ENCODE results near the gene RNF208.

The RNF208 gene

DNA sequence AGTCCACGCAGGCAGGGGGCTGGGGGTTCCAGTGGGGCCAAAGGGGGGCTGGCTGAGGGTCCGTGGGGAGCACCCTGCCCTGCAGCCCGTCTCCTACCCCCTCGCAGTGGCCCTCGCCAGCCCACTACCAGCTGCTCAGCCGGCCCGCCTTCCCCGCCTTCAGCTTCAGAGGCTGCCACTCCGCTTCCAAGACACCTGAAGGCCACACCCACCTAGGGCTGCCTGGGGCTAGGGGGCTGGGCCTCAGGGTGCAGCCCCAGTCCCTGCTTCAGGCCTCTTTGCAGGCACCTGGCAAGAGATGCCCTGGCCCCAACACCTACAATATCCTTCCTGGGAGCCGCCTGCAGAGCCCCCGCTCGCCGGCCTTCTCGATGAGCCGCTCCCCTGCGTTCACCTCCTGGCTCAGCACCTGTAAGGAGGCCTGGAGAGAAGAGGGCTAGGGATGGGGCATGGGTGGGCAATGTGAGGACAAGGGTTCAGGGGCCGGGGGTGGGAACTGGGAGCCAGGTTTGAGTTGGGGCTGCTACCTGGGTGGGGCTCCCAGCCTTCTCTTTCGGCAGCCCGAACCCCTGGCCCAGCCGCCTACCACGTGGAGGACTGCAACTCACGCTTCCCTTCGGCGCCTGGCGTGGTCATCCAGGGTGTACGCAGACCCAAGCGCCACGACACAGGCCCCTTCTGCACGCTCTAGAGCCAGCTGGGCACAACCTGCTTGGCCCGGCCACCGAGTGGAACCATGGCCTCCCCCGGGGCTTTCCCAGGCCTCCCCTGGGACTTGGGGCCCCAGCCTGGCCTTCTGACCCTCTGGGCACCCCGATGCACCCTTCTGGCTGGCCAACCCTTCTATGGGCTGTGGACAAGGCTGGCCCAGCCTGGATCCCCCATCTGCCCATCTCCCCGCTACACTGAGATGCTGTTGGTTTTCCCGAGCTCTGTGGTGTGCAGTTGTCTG, 30.8 kb upstream of the RNF208 start:
- DNase-seq (ENCODE audit: low read depth): no peak
- no peak for TF ChIP-seq CTCF (conservative IDR thresholded peaks at IDR 0.05; ENCODE audit: low read depth, low read length)
- no peak overlapping the region for H3K4me3 ChIP-seq (ENCODE audit: low read length)

DNA sequence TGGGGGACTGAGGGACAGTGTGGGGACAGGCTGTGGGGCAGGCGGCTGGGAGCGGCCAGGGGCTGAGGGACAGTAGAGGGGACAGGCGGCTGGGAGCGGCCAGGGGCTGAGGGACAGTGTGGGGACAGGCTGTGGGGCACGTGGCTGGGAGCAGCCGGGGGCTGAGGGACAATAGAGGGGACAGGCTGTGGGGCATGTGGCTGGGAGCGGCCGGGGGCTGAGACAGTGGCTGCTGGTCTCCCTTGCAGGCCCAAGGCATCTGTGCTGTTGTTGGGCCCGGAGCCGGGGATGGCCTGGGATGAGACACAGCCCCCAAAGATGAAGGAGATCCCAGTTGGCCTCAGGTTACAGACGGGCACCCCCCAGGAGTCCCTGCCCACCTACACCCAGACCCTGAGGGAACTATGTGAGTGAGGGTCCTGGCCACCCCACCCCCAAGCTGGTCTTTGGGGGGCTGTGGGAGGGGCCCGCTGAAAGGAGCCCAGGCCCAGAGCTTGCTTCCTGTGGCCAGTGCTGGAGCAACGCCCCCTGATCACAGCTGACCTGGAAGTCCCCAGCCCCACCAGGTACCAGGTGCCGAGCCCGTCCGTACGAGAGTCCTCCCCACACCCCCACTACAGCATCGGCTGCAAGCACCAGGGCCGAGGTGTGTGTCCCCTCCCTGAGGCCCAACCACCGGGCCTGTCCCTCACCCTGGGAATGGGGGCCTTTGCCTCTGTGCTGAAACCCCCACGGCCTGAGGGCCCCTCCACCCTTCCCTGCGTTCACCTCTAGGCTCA, 29.6 kb upstream of the RNF208 start:
- no peak for DNase-seq (ENCODE audit: low read depth)
- TF ChIP-seq CTCF (conservative IDR thresholded peaks at IDR 0.05; ENCODE audit: low read depth, low read length): no peak
- H3K4me3 ChIP-seq (ENCODE audit: low read length): no peak overlapping the region

DNA sequence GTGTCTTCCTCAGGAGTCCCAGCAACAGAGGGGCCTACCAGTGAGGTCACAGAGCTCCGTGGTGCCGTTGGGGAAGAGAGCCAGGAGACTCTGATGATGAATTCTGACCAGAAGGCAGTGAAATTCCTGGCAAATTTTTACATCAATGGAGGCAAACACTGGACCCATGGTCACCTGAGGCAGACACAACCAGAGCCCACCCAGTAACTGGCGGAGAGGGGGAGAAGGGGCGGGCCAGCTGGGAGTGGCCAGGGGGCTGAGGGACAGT, 29.1 kb upstream of the RNF208 start, which contains the start of gene STPG3:
Gene STPG3 (plus strand): TSS at position 93 of the 268 bp plus-strand sequence. CDS start 1 bp downstream, at position 94.
- no peak for TF ChIP-seq CTCF (conservative IDR thresholded peaks at IDR 0.05; ENCODE audit: low read depth, low read length)
- no peak within 1 kb of the TSS for H3K4me3 ChIP-seq (ENCODE audit: low read length)
- DNase-seq (ENCODE audit: low read depth): no peak

DNA sequence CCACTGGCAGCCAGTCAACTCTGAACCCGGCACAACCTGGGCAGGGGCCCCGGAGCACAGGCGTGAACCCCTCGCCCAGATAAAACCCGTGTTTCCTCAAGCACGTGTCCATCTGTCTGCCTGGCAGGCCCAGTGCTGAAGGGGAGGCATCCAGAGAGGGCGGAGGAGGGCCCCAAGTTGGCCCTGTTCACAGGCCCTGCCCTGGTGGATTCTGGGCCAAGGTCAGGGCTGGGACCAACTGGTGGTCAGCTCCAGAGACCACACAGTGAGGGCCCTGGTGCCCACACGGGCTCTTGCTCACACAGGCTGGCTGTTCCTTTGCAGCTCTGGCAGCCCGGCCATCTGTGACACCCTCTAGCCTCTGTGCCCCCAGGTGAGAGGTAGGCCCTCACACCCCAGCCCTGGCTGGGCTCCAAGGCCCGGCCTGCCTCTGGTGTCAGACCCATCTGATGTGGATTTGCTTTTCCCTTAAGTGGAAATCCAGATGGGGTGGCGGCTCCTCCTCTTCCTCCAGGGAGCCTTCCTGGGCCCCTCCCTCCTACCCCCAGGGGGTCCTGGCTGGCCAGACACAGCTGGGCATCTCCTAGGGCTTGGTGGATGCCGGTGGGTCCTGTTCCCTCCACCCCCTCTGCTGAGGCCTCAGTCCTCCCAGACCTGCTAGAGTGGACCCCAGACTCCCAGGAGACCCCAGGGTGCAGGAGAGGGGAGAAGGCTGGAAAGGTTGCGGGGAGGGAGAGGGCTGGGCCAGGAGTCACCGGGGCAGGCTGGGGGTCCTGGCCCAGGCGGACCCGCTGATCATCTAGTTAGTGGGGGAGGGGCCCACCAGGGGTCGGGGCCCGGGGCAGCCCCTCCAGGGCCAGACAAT, 28.5 kb upstream of the RNF208 start:
- H3K4me3 ChIP-seq (ENCODE audit: low read length): no peak overlapping the region
- no peak for TF ChIP-seq CTCF (conservative IDR thresholded peaks at IDR 0.05; ENCODE audit: low read depth, low read length)
- no peak for DNase-seq (ENCODE audit: low read depth)

DNA sequence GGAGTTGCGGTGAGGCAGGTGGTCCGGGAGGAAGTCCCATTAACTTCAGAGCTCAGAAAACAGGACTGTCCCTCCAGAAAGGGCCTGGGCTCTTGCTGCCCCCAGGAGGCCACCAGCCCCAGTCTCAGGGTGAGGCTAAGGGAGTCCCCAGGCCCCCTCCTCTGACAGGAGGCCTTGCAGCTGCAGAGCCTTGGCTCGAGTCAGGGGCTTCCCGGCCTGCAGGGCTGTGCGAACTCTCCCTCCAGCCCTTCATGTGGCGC, 25.8 kb upstream of the RNF208 start:
- no peak overlapping the region for H3K4me3 ChIP-seq (ENCODE audit: low read length)
- TF ChIP-seq CTCF (conservative IDR thresholded peaks at IDR 0.05; ENCODE audit: low read depth, low read length): no peak

GRCh38 chr9:137247135-137247915, 25.3 kb upstream of the RNF208 start:
- H3K4me3 ChIP-seq (ENCODE audit: low read length): no peak overlapping the region
- no peak for DNase-seq (ENCODE audit: low read depth)
- no peak for TF ChIP-seq CTCF (conservative IDR thresholded peaks at IDR 0.05; ENCODE audit: low read depth, low read length)

More for the DNA sequence above, 25.8 kb upstream of the RNF208 start:
- DNase-seq (ENCODE audit: low read depth): no peak
